Mucosa of descending colon (tissue), 3 donors: Measurements from ENCODE around the gene YTHDC1. TPM values are rescaled to one million over a fixed set of nuclear protein-coding genes. Genes with fewer than 3 reads are reported as not detected.
"Not testable (repeated sequence)": the region's sequence is repeated elsewhere in the genome, so short reads cannot be mapped to it uniquely, and the experiment has no call there.

ENCODE experiments used
- ATAC-seq: fragments of 200-7000 bp; cut with Tn5 transposase; one replicate; pipeline ENCODE4 v1.9.1; 2020; ENCODE audit warnings: mild to moderate bottlenecking, moderate library complexity
- DNase-seq, 3 donors: peaks; one replicate each; pipeline ENCODE4 v3.0.0-alpha.2; 2020
- H3K36me3 ChIP-seq: fragments of 200-600 bp; one replicate; pipeline ENCODE4 v1.8.0; 2021; ENCODE audit warnings: low read depth, mild to moderate bottlenecking
- H3K4me1 ChIP-seq: fragments of 200-600 bp; one replicate; pipeline ENCODE4 v1.8.0; 2021; ENCODE audit warnings: low read depth, mild to moderate bottlenecking
- H3K4me3 ChIP-seq: fragments of 200-600 bp; one replicate; pipeline ENCODE4 v1.8.0; 2021; ENCODE audit warnings: mild to moderate bottlenecking
- H3K9me3 ChIP-seq: fragments of 200-600 bp; one replicate; pipeline ENCODE4 v1.8.0; 2021; ENCODE audit warnings: mild to moderate bottlenecking
- intact Hi-C, 2 donors: fragments of 100-400 bp; cut with DNase I in 1 of 2; cut with micrococcal nuclease in 1 of 2; formaldehyde crosslinking; loops; one replicate each; pipeline versions ENCODE4 v1.11.0 to v1.11.1; 2022; cut with DNase I, micrococcal nuclease
- total RNA-seq, 3 donors: library from RNA; stranded (reverse); fragmentation: NEBNext Ultra II Directional in 2 of 3; extraction: Animal tissue kit (Norgen Biotek cat#: 25700) in 2 of 3; gene quantifications; one replicate each; pipeline versions ENCODE4 v1.2.1 to v1.2.4, GENCODE V29; 2021 to 2023
- TF ChIP-seq, protein P1 (sequence below): fragments of 200-600 bp; IDR thresholded peaks from one replicate; pipeline ENCODE4 v1.8.0; 2022; ENCODE audit warnings: antibody characterized with exemption, mild to moderate bottlenecking
- donor health status: DM: no; HTN: no; CAD: no; lungs with moderate emphysema.
- donor health status: DM: no; HTN: no; CAD: no.
- donor health status: DM: no; HTN: yes; CAD: no.

Gene YTHDC1
- total RNA-seq, 3 donors from 2014 or later = 55.1 to 92.3 (median 73.6) TPM

DNA sequence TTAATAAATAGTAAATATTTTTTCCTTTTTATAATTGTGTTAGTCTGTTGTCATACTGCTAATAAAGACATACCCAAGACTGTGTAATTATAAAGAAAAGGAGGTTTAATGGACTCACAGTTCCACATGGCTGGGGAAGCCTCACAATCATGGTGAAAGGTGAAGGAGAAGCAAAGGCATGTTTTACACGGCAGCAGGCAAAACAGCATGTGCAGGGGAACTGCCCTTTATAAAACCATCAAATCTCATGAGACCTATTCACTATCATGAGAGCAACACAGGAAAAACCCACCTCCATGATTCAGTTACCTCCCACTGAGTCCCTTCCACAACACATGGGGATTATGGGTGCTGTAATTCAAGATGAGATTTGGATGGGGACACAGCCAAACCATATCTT, 58.6 kb downstream of the YTHDC1 start:
- TF ChIP-seq, protein P1, sequence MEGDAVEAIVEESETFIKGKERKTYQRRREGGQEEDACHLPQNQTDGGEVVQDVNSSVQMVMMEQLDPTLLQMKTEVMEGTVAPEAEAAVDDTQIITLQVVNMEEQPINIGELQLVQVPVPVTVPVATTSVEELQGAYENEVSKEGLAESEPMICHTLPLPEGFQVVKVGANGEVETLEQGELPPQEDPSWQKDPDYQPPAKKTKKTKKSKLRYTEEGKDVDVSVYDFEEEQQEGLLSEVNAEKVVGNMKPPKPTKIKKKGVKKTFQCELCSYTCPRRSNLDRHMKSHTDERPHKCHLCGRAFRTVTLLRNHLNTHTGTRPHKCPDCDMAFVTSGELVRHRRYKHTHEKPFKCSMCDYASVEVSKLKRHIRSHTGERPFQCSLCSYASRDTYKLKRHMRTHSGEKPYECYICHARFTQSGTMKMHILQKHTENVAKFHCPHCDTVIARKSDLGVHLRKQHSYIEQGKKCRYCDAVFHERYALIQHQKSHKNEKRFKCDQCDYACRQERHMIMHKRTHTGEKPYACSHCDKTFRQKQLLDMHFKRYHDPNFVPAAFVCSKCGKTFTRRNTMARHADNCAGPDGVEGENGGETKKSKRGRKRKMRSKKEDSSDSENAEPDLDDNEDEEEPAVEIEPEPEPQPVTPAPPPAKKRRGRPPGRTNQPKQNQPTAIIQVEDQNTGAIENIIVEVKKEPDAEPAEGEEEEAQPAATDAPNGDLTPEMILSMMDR = no peak
- Histone ChIP-seq H3K9me3 (no peaks in the 10 kb centered on the region), H3K36me3 (no peaks in the 10 kb centered on the region), H3K4me1 (no peaks in the 10 kb centered on the region), H3K4me3 (no peak overlapping the region)
- DNase-seq = no peak
- no peak for ATAC-seq
- intact Hi-C loops = no loop called here

DNA sequence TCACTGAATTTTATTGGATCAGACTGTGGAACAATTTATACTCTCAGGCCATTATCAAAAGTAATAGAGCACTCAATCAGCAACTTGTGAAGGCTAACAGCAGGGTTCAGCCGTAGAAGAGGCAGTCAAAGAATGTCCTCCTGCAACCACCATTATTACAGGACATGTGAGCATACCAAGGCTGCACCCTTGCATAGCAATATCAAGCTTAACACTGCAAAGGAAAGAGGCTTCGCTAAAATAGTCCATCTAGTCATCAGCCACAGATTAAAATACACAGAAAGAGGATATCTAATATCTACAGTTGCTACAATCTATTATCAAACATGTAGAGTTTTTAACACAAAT, 61.5 kb downstream of the YTHDC1 start:
- no peak for DNase-seq

DNA sequence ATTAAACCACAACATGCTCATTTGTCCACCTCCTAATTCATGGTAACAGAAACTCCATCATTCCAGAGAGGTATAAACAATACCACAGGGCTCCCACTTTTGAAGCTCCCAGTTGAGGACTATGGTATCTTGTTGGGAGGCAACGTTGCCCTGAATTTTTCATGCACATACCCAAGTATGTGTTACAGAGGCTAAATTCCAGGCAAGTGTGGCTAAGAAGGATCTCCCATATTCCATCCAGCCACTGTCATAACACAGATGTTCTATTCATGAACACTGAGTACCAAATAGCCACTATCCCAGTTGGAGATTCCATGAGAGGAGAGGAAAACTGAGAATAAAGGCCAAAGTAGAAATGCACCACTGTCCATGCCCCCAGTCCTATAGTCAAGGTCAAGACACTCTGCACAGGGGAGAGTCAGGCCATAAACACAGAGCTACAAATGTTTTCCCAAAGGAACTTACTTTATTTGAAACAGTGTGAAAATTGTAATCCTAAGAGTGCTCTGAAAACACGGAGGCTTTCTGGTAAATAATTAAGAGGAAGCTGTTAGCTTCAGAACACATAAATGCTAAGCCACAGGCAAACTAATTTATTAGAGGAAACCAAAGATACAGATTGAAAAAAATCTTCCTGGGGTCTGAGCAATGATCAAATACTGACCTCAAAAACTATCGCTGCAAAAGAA, 62.0 kb downstream of the YTHDC1 start:
- H3K9me3 ChIP-seq = no peaks in the 10 kb centered on the region
- H3K36me3 ChIP-seq = no peaks in the 10 kb centered on the region
- DNase-seq (no peak), ATAC-seq (no peak)
- H3K4me3 ChIP-seq = no peak overlapping the region
- TF ChIP-seq, protein P1 = no peak
- intact Hi-C loops = no loop called here
- H3K4me1 ChIP-seq = peaks cover 4% of the 10 kb centered on the region

More for the DNA sequence above, 61.5 kb downstream of the YTHDC1 start:
- intact Hi-C loops = no loop called here
- Histone ChIP-seq H3K9me3 (no peaks in the 10 kb centered on the region), H3K4me1 (peaks cover 2% of the 10 kb centered on the region), H3K36me3 (no peaks in the 10 kb centered on the region), H3K4me3 (no peak overlapping the region)
- TF ChIP-seq, protein P1 = no peak
- ATAC-seq = no peak

DNA sequence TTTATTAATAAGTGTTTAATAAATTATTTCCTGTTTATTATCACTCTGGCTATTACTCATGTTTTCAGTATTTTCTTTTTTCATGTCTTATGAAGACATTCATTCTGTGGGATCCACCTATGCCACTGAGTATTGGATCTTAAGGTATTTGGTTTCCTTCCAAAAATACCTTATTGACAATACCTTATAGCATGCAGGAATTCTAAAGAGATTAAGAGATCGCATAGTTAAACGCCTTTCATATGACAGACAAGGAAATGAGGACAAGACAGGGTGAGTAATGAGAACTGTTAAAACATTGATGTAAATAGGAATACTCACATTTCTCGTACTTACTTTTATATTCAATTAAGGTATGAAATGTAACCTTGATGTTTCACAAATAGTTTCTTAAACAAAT, 66.2 kb downstream of the YTHDC1 start:
- no peak for ATAC-seq
- no peak overlapping the region for H3K4me3 ChIP-seq
- no peak for DNase-seq
- no peaks in the 10 kb centered on the region for H3K36me3 ChIP-seq
- TF ChIP-seq, protein P1 = no peak
- intact Hi-C loops = no loop called here
- no peaks in the 10 kb centered on the region for H3K9me3 ChIP-seq
- H3K4me1 ChIP-seq = peaks cover 13% of the 10 kb centered on the region

DNA sequence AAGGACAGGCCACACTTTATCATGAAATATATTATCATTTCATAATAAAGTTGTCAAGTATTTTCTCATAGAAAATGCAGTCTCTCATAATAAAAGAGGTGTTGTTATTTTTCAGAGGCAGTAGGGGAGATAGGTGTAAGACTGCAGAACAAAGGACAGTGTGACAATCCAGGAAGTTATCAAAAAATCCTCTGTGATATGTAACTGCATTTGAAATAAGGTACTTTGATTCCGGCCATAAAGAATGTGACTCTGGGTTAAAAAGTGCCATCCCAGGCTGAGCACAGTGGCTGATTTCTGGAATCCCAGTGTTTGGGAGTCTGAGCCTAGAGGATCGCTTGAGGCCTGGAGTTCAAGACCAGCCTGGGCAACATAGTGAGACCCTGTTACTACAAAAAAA, 66.8 kb downstream of the YTHDC1 start:
- intact Hi-C loops = no loop called here
- peak; percentile 81 for ATAC-seq
- H3K9me3 ChIP-seq = no peaks in the 10 kb centered on the region
- no peak overlapping the region for H3K4me3 ChIP-seq
- H3K36me3 ChIP-seq = no peaks in the 10 kb centered on the region
- no peak for DNase-seq
- TF ChIP-seq, protein P1 = no peak
- peaks cover 13% of the 10 kb centered on the region for H3K4me1 ChIP-seq

DNA sequence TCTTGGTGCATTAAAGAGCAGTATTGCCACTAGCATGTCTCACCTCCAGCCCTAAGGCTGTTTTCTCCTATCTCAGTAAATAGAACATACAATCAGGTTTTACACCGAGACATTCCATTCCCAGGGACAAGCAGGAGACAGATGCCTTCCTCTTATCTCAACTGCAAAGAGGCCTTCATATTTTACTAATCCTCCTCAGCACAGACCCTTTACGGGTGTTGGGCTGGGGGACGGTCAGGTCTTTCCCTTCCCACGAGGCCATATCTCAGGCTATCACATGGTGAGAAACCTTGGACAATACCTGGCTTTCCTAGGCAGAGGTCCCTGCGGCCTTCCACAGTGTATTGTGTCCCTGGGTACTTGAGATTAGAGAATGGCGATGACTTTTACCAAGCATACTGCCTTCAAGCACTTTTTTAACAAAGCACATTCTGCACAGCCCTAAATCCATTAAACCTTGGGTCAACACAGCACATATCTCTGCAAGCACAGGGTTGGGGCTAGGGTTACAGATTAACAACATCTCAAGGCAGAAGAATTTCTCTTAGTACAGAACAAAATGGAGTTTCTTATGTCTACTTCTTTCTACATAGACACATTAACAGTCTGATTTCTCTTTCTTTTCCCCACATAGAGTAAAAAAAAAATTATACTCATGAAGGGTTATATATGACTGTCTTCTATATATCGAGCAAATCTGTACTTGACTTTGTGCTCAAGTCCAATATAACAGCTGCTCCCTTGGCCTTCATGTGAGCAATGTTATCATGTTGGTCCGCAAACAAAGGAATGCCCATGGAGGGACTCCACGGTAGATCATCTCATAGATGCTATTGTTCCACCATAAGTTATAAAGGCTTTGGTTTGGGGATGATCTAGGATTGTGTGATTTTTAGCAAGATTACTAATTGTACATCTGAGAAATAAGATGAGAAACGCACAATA, 67.8 kb downstream of the YTHDC1 start:
- DNase-seq, H3K36me3 ChIP-seq, H3K4me3 ChIP-seq, H3K9me3 ChIP-seq, intact Hi-C loops: not testable (repeated sequence)
- peaks cover 13% of the 10 kb centered on the region for H3K4me1 ChIP-seq
- ATAC-seq = peak; percentile 45
